OCI-LY7 (cell line): ENCODE results near the gene IGFALS. TPM values are rescaled to one million over a fixed set of nuclear protein-coding genes. Genes with fewer than 3 reads are reported as not detected.

Source experiments
- BruUV-seq: library from RNA; stranded (reverse); fragments of 400-500 nt; replicated peaks from 2 replicates; lab custom pipeline; 2021; lab: Mats Ljungman, UMichigan
- CTCF ChIA-PET: fragments of 300-600 bp; sonication (Branson Sonifier 250); formaldehyde crosslinking; loops from one replicate; lab custom pipeline; 2022; ENCODE audit warnings: antibody characterized with exemption; ENCODE audit not compliant: unreplicated experiment; lab: Charles Lee
- POLR2A ChIA-PET: fragments of 300-600 bp; sonication (Branson Sonifier 250); formaldehyde crosslinking; loops from one replicate; lab custom pipeline; 2022; ENCODE audit warnings: antibody characterized with exemption; lab: Charles Lee
- DNase-seq: peaks from one replicate; pipeline ENCODE4 v3.0.0-alpha.2; 2015; ENCODE audit warnings: low spot score
- H2AFZ ChIP-seq: fragments of 200-600 bp; sonication (generic), shearing (Covaris generic); 2 replicates; pipeline ENCODE4 v1.6.1; 2014; ENCODE audit warnings: mild to moderate bottlenecking, antibody characterized with exemption, low read length, moderate library complexity
- H3K27ac ChIP-seq: fragments of 200-600 bp; sonication (generic); 2 replicates; pipeline ENCODE4 v1.5.1; 2014; ENCODE audit warnings: mixed run types, low read depth, mild to moderate bottlenecking, moderate library complexity, low read length, inconsistent platforms; ENCODE audit not compliant: poor library complexity, severe bottlenecking
- H3K36me3 ChIP-seq: fragments of 200-600 bp; sonication (generic); 2 replicates; pipeline ENCODE4 v1.6.1; 2014; ENCODE audit warnings: mild to moderate bottlenecking, antibody characterized with exemption, low read length, moderate library complexity, mixed read lengths; ENCODE audit not compliant: insufficient read depth
- H3K4me1 ChIP-seq: fragments of 200-600 bp; sonication (generic); 2 replicates; pipeline ENCODE4 v1.5.1; 2014; ENCODE audit warnings: mild to moderate bottlenecking, low read length; ENCODE audit not compliant: insufficient read depth, poor library complexity, severe bottlenecking
- H3K4me2 ChIP-seq: fragments of 200-600 bp; sonication (generic); 2 replicates; pipeline ENCODE4 v1.6.1; 2014; ENCODE audit warnings: mild to moderate bottlenecking, low read length
- H3K4me3 ChIP-seq: fragments of 200-600 bp; sonication (generic); 2 replicates; pipeline ENCODE4 v1.5.1; 2014; ENCODE audit warnings: mild to moderate bottlenecking, low read depth, low read length; ENCODE audit not compliant: poor library complexity, severe bottlenecking
- H3K79me2 ChIP-seq: fragments of 200-600 bp; sonication (generic); 2 replicates; pipeline ENCODE4 v1.6.1; 2016; ENCODE audit warnings: low read depth, mild to moderate bottlenecking, low read length, moderate library complexity, mixed read lengths; ENCODE audit not compliant: insufficient read depth
- H3K9me2 ChIP-seq: fragments of 200-600 bp; sonication (generic); 2 replicates; pipeline ENCODE4 v1.6.1; 2016; ENCODE audit warnings: mild to moderate bottlenecking, low read length, mixed read lengths; ENCODE audit not compliant: insufficient read depth
- H3K9me3 ChIP-seq: fragments of 200-600 bp; sonication (generic); 2 replicates; pipeline ENCODE4 v1.6.1; 2014; ENCODE audit warnings: mild to moderate bottlenecking, mixed run types, low read length, mixed read lengths
- H4K20me1 ChIP-seq: fragments of 200-600 bp; sonication (generic); 2 replicates; pipeline ENCODE4 v1.6.1; 2014; ENCODE audit warnings: mild to moderate bottlenecking, antibody characterized with exemption, low read length, moderate library complexity, mixed read lengths; ENCODE audit not compliant: insufficient read depth
- EZH2phosphoT487 ChIP-seq: fragments of 200-600 bp; sonication (generic); IDR thresholded peaks from 2 replicates; pipeline ENCODE4 v1.6.1; 2018; ENCODE audit warnings: low read depth, borderline replicate concordance, mild to moderate bottlenecking, mixed run types, antibody characterized with exemption, low read length, moderate library complexity, mixed read lengths
- intact Hi-C: fragments of 100-400 bp; cut with micrococcal nuclease; formaldehyde crosslinking; loops from one replicate; pipeline ENCODE4 v1.10.0; 2022; ENCODE audit not compliant: unreplicated experiment
- total RNA-seq, 2 experiments: library from RNA; depleted of rRNA in 1 of 2; stranded (reverse); fragments of >200 nt in 1 of 2; shearing (Covaris generic) in 1 of 2; gene quantifications; 2 replicates each; pipeline ENCODE4 v1.2.3, GENCODE V29; 2014 to 2022
- TF ChIP-seq, protein P1 (sequence below): fragments of 200-600 bp; sonication (generic); conservative IDR thresholded peaks from 2 replicates; pipeline ENCODE4 v1.5.1; 2014; ENCODE audit warnings: mild to moderate bottlenecking, antibody characterized with exemption, low read length, moderate library complexity, mixed read lengths

IGFALS gene
- total RNA-seq, 2 experiments from 2014 or later: 0.13 TPM; not detected in 1

DNA sequence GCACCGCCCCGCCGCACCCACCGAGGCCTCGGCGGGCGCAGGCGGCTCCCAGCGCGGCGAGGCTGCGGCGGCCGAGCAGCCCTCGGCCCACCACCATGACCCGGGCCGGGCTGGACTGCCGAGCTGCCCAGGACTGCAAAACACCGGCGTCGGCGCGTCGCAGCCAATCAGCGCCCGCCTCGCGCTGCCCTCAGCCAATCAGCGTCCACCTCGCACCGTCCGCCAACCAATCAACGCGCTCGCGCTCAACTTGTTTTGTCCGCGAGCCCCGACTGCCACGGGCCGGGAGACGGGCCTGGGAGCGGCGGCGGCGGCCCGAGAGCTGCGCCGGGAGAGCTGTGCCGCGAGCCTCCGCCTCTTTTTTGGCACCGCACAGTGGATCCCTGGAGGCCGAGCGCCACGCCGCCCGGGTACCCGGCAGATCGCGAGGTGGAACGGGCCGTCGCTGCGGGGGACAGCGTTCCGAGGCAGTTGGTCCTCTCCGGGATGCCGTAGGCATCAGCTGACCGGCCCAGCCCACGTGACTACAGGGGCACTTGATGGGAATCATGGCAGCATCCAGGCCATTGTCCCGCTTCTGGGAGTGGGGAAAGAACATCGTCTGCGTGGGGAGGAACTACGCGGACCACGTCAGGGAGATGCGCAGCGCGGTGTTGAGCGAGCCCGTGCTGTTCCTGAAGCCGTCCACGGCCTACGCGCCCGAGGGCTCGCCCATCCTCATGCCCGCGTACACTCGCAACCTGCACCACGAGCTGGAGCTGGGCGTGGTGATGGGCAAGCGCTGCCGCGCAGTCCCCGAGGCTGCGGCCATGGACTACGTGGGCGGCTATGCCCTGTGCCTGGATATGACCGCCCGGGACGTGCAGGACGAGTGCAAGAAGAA is 33.4 kb upstream of the IGFALS start, which contains the start of the genes FAHD1 and HAGH:
Gene FAHD1 (plus strand): TSS at position 516 of the 883 bp plus-strand sequence. CDS start 33 bp downstream, at position 549.
Gene HAGH (minus strand): TSS at position 135 of the 883 bp plus-strand sequence. CDS start 38 bp downstream, at position 97.
- Histone ChIP-seq H4K20me1 (no peaks in the 10 kb centered on the region), H3K4me3 (peak within 1 kb of the TSS; percentile 78), H3K9me2 (no peaks in the 10 kb centered on the region), H3K27ac (no peak within 1 kb of the TSS), H3K36me3 (no peaks in the 10 kb centered on the region), H3K4me2 (peak within 1 kb of the TSS; percentile 76), H3K4me1 (peaks cover 23% of the 10 kb centered on the region), H2AFZ (peak within 1 kb of the TSS; percentile 47), H3K9me3 (no peaks in the 10 kb centered on the region), H3K79me2 (no peaks in the 10 kb centered on the region)
- POLR2A ChIA-PET: interaction anchor here (0.6 to 0.8 kb wide), 2 partner anchors 22 to 38 kb away, joined by 3 read pairs; no protein-coding TSS in a partner anchor
- CTCF ChIA-PET: no interaction called here
- peak; percentile 90 for DNase-seq
- intact Hi-C loops: loop anchor here (5.0 kb wide), 1 partner anchor 45 kb away; the partner anchor contains the start of genes NUBP2 and SPSB3
- TF ChIP-seq, protein P1, sequence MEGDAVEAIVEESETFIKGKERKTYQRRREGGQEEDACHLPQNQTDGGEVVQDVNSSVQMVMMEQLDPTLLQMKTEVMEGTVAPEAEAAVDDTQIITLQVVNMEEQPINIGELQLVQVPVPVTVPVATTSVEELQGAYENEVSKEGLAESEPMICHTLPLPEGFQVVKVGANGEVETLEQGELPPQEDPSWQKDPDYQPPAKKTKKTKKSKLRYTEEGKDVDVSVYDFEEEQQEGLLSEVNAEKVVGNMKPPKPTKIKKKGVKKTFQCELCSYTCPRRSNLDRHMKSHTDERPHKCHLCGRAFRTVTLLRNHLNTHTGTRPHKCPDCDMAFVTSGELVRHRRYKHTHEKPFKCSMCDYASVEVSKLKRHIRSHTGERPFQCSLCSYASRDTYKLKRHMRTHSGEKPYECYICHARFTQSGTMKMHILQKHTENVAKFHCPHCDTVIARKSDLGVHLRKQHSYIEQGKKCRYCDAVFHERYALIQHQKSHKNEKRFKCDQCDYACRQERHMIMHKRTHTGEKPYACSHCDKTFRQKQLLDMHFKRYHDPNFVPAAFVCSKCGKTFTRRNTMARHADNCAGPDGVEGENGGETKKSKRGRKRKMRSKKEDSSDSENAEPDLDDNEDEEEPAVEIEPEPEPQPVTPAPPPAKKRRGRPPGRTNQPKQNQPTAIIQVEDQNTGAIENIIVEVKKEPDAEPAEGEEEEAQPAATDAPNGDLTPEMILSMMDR: no peak
- no peak for TF ChIP-seq EZH2phosphoT487
- BruUV-seq: no TSS peak

- H3K9me2 ChIP-seq: no peaks in the 10 kb centered on the region
- POLR2A ChIA-PET: no interaction called here
- H3K79me2 ChIP-seq: no peaks in the 10 kb centered on the region
- peak overlapping the region; percentile 76; the same call in 1 of the 2 replicates for H3K4me2 ChIP-seq
- H3K4me1 ChIP-seq: peaks cover 23% of the 10 kb centered on the region
- BruUV-seq: no TSS peak
- H4K20me1 ChIP-seq: no peaks in the 10 kb centered on the region
- no peaks in the 10 kb centered on the region for H3K36me3 ChIP-seq
- H3K27ac ChIP-seq: no peak overlapping the region
- DNase-seq: peak; percentile 49
- peak overlapping the region; percentile 78 for H3K4me3 ChIP-seq
- CTCF ChIA-PET: no interaction called here
- TF ChIP-seq, protein P1: no peak
- TF ChIP-seq EZH2phosphoT487: no peak
- no peak overlapping the region for H2AFZ ChIP-seq
- no peaks in the 10 kb centered on the region for H3K9me3 ChIP-seq
- intact Hi-C loops: loop anchor here (5.0 kb wide), 1 partner anchor 44 kb away; the partner anchor contains the start of genes NUBP2 and SPSB3
Measured at GRCh38 chr16:1825864-1826690, 32.6 kb upstream of the IGFALS start.
